Measurements from ENCODE around the gene PLTP.
"Not testable (repeated sequence)": the region's sequence is repeated elsewhere in the genome, so short reads cannot be mapped to it uniquely, and the experiment has no call there.

Gene PLTP, protein sequence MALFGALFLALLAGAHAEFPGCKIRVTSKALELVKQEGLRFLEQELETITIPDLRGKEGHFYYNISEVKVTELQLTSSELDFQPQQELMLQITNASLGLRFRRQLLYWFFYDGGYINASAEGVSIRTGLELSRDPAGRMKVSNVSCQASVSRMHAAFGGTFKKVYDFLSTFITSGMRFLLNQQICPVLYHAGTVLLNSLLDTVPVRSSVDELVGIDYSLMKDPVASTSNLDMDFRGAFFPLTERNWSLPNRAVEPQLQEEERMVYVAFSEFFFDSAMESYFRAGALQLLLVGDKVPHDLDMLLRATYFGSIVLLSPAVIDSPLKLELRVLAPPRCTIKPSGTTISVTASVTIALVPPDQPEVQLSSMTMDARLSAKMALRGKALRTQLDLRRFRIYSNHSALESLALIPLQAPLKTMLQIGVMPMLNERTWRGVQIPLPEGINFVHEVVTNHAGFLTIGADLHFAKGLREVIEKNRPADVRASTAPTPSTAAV

DNA sequence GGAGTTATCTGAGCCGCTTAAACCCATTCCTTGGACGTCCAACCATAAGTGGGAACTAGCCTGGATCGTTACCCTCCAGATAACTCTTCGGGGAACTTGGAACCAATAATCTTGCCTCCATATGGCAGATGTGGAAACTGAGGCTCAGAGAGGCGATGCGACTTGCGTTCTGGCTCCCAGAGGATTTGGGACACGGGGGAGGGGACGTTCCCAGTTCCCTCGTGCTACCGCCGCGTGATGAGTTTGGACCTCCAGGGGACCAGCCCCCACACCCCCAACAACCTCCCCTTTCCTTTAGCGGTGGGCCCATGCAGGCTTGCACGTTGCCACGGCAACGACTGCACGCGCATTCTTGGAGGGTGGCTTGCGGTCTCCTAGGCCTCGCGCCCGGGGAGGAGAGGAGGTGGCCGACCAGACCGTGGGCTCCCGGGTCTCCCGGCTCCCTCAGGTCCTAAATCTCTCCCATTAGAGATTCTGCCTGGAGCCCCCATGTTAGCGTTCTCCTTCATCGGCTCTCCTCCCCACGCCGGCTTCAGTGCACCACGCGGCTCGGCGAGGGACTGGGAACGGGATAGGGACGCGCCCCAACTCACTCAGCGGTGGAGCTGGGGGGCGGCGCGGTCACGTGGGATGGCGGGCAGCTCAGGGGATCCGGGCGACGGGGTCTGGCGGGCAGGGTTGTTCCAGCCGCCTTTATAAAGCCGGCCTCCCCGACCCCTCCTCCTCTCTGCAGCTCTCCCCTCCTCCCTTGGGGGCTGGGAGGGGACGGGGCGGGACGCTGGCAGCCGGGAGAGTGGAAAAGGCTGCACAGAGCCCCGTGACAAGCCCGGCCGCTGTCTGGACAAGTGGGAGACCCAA, at the start of gene PLTP:
Gene PLTP, minus strand, starts transcription at position 670 of the 858 bp plus-strand sequence. CDS start 703 bp downstream, outside the sequence.
- DNase-seq, result peak; percentile 53

DNA sequence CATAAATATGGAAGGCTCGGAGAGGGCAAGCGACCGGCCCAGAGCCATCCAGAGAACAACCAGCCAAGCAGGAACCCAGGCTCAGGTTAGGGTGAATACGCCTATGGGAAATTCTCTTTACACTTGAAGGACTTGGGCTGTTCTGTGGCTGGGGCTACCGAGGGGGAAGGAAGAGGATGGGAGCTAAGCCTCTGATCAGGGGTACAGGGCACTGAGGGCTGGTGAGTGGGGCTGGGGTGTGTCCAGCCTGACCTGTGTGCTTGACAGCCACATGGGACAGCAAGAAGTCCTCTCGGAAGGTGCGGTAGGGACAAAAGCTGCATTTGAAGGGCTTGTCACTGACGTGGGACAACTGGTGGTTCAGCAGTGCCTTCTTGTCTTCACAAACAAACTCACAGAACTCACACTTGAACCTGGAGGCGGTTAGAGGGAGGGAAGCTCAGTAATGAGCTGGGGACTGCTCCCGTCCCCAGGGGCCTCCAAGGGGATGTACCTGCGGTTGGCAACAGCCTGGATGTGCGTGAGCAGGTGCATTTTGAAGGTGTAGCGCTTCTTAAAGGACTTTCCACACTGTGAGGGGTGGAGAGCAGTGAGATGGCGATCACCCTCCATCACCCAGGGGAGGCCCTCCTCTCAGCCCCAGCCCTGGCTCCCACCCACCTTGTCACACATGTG, 48.1 kb upstream of the PLTP start:
- DNase-seq, result no peak

DNA sequence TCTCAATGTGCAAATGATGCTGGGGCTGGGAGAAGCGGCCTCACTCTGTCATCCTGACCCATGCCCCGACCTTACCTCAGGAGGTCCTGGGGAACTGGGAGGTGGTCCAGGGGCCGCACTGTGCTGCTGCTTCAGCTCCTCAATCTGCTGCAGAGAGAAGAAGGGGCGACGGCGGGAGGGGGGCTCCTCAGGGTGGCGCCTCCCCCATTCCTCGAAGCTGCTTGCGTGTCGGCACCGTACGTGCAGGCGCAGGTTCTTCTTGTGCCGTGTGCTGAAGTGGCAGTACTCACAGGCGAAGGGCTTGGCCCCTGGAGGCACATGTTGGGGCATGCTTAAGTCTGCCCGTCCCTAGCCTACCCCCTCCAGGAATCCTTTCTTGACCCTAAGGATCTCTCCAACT, 47.2 kb upstream of the PLTP start:
- no peak for DNase-seq

DNA sequence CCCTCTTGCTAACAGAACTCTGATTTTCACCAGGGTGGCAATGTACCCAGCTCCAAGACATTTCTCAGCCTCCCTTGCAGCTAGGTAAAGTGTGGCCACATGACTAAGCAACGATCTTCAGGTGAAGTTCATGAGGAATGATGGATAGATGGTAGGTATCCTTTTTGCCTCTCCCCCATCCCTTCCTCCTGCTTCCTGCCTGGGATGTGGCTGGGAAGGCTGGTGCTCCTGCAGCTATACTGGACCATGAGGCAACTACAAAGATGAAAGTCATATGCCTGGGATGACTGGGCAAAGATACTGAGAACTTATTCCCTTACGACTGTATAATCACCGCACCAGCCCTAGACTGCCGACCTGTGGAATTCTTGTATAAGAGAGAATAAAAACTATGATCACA, 46.6 kb upstream of the PLTP start:
- DNase-seq, result no peak

DNA sequence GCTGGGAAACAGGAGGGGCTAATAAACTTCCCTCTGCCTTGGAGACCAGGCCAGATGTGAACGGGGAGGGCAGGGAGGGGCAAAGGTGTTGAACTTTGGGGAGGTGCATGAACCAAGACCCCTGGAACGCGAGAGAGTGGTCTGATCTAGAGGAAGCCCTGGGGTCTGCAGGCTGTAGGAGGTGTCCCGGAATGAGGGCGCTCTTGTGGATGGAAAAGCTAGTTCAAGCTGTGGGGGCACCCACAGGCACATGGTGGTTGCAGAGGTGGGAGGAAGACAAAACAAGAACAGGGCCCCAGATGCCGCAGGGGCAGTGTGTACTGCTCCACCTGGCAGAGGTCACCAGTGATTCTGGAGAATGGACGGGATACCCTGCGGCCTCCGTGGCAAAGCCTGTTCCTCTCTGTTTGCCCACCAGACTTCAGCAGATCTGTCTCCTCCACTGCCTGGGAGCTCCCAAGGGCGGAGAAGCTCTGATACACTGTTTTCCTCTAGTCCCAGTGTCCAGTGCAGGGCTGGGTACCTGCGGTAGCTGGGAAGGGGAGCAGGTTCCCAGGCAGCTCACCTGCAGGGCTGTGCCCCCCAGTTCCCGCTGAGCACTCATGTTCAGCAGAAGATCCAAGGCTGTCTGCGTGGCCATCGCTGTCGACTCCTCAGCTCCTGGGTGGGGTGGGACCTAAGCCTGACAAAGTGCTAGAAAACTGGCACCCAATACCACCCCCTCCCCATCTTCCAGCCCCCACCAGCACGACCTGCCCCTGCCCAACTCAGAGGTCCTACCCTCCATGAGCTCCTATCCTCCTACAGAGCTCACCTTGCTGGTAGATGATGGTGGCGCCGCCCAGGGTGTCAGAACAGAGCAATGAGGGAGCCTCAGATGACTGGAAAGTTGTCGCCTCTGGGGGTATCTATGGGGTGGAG, 45.3 kb upstream of the PLTP start:
- no peak for DNase-seq

DNA sequence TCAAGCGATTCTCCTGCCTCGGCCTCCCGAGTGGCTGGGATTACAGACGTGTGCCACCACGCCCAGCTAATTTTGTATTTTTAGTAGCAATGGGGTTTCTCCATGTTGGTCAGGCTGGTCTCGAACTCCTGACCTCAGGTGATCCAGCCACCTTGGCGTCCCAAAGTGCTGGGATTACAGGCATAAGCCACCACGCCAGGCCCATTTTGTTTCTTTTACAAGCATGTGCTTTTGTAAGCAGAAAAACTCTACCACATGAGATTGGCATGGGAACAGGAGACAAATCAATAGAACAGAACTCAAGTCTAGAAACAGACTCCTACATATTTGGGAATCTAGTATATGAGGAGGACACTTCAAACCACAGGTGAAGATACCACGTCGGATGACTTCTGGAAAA, 44.4 kb upstream of the PLTP start:
- not testable (repeated sequence) for DNase-seq

DNA sequence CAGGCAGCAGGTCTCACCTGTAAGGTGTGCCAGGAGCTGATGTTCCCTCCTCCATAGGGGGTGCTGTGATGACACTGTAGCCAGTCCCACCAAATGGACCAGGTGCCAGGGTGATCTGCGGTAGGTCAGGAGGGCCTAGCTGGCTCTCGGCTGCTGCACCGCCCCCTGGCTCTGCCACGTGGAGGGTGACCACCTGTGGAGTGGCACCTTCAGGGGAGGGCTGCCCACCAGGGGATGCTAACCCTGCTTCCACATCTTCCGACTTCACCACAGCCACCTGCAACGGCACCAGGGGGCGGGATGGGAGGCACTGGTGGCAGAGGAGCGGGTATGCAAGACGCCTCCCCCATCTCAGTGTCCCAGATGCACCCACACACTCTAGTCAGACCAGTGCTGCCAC, 41.7 kb upstream of the PLTP start:
- DNase-seq, result no peak

DNA sequence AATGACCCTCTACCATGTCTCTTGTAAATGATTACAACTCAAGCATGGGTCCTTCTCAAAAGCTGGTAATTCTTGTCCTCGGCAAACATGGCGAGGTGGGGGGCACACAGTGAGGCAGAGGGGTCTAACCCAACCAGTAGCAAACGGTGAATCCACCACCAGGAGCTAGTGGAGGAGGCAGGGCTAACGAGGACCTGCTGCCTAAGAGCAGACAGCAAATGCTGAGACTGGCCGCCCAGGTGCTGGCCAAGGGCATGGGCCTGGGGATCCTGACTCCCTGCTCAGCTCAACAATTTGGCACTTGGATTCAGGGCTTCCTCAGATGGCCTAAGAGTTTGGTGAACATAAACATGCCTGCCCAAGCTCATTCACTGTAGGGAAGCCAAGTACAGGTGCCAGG, 40.9 kb upstream of the PLTP start:
- DNase-seq, result no peak

DNA sequence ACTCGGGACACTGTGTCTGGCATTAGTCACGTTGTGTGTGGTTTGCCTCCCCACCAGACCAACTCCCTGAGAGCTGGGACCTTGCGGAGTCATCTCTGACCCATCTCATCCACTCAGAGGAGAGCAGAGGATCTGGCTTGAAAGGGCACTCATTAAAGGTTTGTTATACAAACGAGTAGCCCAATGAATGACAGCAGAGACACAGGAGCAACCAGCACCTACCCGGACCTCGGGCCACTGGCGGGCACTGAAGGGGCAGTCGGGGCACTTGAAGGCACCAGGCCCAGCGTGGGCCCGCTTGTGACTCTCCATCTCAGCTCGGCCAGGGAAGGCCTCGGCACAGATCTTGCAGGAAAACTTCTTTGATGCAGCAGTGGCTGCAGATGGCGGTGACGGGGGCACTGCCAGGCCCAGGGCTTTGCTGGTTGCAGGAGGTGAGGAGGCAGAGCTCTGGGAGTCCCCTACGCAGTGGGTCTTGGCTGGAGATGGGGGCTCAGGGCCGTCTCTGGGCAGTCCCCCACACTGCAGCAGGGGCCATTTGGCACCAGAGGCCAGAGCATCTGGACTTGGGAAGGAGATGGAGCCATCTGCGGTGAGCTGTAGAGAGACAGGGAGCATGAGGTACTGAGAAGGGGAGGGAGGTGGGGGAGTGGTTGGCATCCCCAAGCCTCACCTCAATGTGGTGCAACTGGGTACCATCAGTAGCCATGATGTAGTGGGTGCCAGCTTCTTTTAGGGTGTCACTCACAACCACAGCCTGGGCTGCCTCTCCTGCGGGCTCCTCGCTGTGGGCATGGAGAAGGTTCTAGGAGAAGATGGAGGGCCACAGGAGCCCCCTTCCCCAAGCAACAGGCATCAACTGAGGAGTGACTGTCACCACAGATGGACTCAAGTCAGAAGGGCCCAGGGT, 40.2 kb upstream of the PLTP start:
- no peak for DNase-seq

DNA sequence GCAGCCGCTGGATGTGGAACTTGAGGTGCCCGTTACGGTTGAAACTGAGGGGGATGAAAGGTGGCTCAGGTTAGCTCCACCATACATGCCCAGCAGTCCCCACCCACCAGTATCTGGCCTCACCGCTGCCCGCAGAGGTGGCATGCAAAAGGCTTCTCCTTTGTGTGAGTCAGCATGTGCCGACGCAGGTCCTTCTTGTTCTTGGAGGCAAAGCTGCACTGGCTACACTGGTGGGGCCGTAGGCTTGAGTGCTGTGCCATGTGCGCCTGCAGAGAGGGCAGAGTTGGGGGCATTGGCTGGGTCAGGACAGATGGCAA, 38.3 kb upstream of the PLTP start:
- DNase-seq, result no peak

DNA sequence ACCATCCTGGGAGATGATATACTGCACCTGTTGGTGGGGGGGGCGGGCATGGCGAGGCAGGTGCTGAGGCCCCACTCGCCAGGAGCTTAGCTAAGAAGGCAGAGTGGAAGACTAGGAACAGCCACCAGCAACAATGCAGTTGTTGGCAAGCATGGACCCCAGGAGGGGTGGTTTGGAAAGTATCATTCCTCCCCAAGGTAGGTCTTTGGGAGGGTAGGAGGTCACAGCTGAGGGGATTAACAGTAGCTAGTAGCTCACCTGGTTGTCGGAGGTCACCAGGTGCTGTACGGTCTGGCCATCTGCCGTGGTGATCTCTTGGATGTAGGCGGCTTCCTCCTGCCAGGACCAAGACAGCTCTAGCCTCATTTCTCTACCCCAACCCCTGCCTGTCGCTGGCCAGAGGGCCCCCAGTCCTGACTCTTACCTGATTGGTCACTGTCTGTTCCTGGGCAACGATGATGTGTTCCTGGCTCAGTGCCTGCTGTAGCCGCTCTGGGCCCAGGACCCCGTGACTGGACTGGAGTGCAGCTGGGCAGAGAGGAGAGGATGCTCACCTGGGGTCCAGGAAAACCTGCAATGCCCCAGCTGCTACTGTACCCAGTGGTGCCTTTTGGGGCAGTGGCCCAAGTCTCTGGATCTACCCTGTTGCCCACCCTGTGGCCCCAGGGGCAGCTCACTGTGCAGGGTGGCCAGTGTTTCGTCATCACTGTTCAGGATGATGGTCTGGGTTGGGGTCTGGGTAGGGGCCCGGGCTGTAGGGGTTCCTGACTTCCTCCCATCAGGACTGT, 37.8 kb upstream of the PLTP start:
- no peak for DNase-seq

DNA sequence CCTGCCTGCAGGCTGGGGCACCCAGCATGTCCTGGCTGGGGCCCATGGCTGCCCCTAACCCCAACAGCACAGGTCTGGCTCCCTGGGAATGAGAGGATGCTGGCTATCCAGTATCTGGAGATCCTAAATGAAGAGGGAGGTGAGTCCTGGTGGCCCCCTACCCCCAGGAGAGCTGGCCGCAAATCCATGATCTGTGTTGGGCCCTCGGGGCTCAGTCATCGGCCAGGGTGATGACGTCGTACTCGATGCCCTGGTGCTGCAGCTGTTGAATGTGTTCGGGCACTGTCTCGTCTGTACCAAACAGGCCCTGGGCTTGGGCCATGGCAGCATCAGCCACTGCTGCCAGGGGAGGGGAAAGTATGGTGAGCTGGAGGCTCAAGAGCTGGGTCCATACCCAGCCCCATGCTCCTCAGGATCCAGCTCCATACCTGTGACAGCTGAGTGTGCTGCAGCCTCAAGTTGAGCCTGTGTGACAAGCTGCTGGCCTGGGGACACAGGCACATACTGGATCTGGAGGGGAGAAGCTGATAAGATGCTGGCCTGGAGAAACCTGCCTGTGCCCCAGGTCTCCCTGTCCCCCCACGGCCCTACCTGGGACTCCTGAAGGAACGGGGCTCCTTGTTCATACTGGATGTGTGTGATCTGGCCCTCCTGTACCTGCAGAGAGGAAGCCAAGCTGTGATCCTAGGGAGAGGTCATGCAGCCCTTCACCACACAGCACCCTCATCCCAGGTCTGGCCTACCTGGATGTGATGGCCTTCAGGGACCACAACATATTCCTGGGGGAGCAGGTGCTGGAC, 37.0 kb upstream of the PLTP start:
- DNase-seq, result no peak

DNA sequence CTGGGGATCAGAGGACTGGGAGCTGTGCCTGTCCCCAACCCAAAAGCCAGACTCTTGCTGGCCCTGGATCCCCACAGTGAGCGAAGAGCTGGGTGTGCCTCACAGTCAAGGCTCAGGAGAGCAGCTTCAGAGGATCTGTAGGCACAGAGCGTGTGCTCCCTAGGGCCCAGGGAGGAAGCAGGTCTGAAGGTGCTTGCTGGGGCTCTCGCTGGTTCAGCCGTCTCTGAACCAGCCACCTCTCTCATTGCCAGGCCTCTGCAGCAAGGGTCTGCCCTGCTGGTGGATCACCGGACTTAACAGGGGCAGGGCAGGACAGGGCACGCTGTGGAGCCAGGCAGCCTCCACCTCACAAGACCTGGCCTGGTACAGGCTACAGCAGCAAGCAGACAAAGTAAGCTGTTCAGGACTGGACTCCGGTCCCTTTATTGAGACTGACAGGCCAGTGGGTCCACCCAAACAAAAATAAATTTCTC, 36.3 kb upstream of the PLTP start:
- no peak for DNase-seq

DNA sequence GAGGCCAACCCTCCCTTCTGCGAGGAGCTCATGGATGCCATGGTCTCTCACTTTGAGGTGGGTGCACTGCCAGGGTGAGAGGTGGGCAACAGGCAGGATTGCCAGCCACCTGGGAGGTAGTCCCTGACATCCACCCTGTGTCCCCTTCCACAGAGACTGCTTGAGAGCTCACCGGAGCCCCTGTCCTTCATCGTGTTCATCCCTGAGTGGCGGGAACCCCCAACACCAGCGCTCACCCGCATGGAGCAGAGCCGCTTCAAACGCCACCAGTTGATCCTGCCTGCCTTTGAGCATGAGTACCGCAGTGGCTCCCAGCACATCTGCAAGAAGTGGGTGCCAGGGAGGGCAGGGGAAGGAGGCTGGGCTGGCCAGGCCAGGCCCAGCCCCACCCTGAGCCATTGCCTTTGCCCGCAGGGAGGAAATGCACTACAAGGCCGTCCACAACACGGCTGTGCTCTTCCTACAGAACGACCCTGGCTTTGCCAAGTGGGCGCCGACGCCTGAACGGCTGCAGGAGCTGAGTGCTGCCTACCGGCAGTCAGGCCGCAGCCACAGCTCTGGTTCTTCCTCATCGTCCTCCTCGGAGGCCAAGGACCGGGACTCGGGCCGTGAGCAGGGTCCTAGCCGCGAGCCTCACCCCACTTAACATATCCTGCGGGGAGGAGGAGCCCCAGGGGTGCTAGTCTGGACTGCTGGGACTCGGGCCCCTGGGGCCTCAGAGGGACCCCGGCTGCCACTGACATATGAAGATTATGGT, 35.3 kb upstream of the PLTP start:
- DNase-seq, result no peak

DNA sequence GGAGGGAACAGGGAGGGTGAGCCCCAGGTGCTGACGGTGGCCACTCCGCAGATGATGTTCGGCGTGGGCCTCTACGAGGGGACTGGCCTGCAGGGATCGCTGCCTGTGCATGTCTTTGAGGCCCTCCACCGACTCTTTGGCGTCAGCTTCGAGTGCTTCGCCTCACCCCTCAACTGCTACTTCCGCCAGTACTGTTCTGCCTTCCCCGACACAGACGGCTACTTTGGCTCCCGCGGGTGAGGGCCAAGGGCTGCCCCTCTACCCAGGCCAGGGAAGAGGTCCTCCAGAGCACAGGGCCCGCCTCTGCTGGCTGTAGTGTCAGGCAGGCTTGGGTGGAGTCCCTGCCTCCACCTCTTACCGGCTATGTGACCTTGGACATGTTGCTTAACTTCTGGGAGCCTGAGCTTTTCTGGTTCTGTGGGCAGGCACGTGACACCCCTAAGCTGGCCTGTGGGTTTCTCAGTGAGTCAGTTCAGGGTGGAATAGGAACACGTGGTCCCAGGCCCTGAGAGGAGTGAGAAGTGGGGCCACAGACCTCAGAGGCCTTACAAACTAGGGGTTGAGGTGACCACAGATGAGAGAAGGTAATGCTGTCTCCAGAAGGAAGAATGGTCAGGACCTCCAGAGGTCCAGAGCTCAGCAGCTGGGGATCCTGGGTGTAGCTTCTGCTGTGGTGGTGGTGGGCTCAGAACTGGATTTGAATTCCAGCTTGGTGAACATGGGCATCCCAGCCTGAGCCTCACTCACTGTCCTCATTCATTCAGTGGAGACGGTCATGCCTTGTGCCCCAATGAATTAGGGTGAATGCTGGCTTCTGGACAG, 34.4 kb upstream of the PLTP start:
- DNase-seq, result peak; percentile 68

DNA sequence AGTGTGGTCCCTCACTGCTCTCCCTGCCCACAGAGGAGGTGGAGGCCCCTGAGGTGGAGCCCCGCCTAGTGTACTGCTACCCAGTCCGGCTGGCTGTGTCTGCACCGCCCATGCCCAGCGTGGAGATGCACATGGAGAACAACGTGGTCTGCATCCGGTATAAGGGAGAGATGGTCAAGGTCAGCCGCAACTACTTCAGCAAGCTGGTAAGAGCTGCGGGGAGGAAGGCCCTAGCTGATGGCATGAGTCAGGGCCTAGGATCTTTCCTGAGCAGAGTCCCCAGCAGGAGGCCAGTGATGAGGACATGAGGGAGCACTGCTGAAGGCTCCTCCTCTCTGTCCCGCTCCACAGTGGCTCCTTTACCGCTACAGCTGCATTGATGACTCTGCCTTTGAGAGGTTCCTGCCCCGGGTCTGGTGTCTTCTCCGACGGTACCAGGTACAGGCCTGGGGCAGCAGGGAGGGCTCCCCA, 33.8 kb upstream of the PLTP start:
- DNase-seq, result no peak

DNA sequence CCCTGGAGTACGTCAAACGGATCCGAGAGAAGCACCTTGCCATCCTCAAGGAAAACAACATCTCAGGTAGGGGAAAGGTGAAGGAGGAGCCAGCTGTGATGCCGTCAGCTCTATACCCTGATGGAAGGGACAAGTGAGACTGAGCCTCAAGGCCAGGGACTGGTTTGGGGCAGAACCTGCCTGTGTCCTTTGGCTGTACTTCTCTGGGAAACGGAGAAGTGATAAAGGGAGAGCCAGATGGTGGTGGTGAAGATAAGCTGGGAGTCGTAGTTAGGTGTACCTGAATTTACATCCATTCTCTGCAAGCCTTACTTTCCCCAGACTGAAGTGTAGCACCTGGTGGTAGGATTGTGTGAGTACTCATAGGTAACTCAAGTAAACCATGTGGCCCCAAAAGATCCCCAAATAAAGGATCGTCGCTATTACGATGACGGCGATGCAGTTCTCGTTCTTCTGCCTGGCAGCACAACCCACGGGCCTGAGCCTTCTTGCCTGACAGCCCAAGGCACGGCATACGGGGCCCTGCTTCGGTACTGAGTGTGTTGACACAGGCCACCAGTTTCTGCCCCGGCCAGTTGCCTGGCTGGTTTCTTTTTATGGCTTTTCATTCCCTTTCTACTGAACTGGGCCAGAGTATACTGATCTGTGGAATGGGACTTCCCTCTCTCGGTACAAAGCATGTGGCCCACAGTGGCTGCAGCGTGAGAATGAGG, 33.2 kb upstream of the PLTP start:
- no peak for DNase-seq
